ENCODE measurements around the gene S100A13. TPM values are rescaled to one million over a fixed set of nuclear protein-coding genes. Genes with fewer than 3 reads are reported as not detected.
"Not testable (repeated sequence)": the region's sequence is repeated elsewhere in the genome, so short reads cannot be mapped to it uniquely, and the experiment has no call there.

Gene S100A13
- total RNA-seq, 1 experiment from 2014 or later, result 71.0 TPM

DNA sequence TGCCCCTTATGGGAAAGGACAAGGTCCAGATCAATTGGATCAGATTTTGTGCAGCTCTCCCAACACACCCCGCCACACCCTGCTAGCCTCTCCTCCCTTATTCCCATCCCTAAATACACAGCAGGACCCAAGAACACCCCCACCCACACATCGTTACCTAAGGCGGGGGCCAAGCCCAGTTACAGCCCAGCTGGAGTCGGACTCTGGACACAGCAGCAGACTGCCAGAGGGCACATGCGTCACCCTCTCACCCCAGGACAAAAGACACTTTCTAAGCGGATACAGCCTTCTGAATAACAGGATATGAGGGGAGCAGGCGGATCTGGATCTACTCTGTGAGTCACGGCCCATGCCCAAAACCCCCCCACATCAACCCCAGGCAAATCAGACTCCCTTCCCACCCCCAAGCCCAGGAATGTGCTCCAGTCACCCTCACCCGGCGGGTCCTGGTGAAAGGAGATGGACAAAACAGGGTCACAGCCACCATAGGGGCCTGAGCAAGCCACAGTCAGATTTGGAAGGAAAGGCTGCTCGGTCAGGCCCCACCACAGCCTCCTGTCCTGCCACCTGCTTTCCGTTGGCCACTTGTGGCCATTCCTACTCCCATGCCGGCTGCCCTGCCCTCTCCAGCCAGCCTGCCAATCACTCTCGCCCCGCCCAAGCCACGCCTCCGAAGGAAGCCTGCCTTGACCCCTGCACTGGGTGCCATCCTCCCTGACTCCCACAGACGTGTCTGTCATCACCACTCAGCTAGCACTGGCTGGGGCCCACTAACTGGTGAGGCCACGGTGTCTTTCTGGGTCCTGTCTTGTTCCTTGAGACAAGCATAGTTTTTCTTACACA lies 18.3 kb downstream of the S100A13 start:
- peak; percentile 97 for DNase-seq (ENCODE audit: low read depth)

- peak; percentile 56 for DNase-seq (ENCODE audit: low read depth)
These were observed 19.1 kb downstream of the S100A13 start for GRCh38 chr1:153608089-153608682.

- DNase-seq (ENCODE audit: low read depth), result no peak
These were observed 19.9 kb downstream of the S100A13 start for GRCh38 chr1:153607381-153607780.

GRCh38 chr1:153606194-153606593 lies 21.1 kb downstream of the S100A13 start:
- DNase-seq (ENCODE audit: low read depth), result no peak

GRCh38 chr1:153602749-153603148 lies 24.6 kb downstream of the S100A13 start:
- DNase-seq (ENCODE audit: low read depth), result no peak

GRCh38 chr1:153599847-153600246 lies 27.5 kb downstream of the S100A13 start:
- DNase-seq (ENCODE audit: low read depth), result no peak

DNA sequence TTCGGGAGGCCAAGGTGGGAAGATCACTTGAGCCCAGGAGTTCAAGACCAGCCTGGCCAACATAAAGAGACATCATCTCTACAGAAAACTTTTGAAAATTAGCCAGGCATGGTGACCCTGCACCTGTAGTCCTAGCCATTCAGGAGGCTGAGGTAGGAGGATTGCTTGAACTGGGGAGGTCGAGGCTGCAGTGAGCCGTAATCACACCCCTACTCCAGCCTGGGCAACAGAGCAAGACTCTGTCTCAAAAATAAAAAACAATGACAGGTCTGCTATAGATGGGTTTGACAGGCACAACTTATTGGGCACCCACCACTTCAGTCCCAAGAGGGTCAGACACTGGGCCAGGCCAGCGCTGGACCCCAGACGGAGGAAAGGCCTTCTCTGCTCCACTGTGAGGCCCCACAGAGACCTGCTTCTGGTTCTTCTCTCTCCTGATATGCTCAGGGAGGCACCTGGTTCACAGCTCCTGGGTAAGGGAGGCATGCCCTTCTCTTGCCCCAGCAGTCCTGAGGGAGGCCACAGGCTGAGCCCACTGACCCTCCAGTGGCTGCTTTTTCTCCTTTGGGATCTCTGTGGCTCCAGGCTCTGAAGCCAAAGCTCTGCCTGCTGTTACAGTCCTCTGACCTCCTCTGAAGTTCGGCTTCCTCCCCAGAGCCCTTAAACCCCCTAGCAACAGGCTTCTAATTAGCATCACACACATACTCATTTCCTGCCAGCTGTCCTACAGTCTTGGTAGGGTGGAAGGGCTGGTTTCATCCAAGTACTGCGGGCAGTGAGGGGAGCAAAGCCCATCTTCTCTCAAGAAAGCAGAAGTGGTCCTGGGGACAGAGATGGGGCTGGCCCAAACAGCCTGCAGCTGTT lies 28.8 kb downstream of the S100A13 start:
- DNase-seq (ENCODE audit: low read depth), result peak; percentile 82

DNA sequence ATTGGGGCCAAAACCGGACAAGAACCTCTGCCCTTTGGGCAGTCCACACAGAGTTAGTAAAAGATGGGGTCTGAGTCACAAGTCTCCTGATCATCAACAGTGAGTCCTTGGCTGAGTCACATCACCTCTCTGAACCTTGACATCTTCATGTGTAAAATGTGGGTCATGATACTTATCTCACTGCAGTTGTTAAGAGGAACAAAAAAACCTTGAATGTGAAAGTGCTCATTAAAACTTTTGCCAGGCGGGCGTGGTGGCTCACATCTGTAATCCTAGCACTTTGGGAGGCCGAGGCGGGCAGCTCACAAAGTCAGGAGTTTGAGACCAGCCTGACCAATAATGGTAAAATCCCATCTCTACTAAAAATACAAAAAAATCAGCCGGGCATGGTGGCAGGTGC lies 30.1 kb downstream of the S100A13 start:
- DNase-seq (ENCODE audit: low read depth), result peak; percentile 70

- no peak for DNase-seq (ENCODE audit: low read depth)
These were observed 34.6 kb downstream of the S100A13 start for GRCh38 chr1:153592748-153593147.

DNA sequence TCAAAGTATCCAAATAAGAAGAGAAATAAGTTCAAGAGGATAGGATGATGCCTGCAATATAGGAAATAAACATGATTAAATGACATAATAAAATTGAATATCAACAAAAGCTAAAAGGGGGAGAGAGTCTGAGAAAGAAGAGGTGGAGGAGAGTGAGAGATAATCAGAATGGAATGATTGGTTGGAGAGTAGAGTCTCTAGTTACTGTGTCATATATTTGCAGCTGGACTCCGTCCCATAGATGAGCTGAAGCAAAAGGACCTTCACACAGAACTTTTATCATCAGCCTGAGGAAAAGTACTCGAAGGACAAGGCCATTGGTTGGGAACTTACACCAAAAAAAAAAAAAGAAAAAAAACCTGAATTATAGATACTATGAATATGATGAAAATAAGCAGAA lies 38.8 kb downstream of the S100A13 start:
- DNase-seq (ENCODE audit: low read depth), result no peak

- not testable (repeated sequence) for DNase-seq (ENCODE audit: low read depth)
These were observed 39.3 kb downstream of the S100A13 start for GRCh38 chr1:153588033-153588432.

GRCh38 chr1:153587314-153587713 lies 40.0 kb downstream of the S100A13 start:
- DNase-seq (ENCODE audit: low read depth), result no peak

DNA sequence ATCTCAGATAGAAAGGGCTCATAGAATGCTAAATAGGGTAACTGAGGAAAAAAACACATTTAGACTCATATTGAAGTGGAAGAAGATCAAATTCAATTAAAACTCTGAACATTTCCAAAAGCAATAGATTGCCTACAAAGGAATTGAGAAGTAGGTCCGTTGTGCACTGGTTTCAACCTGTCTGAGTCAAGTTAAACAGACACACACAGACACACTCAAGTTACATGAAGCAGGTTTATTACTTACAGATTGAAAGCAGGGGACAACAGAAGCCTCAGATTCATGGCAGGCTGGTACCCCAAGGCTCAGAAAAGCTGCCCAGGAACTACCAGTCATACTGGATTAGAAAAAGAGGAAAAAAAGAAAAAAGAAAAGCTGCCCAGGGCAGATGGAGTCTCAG lies 41.0 kb downstream of the S100A13 start:
- no peak for DNase-seq (ENCODE audit: low read depth)

DNA sequence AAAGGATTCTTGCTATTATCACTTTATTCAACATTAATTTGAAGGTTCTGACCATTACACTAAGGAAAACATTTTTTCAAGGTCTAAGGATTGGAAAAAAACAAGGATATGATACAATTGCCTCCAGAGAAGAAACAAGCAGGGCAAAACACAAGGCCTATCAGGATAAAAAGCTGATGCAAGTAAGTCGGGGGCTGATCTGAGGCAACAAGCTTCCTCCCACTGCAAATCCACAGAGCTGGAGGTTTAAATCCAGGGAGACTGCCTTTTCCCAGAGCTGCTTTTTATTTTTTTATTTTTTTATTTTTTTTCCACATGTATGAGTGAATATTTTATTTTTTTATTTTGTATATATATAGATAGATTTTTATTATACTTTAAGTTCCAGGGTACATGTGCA lies 42.3 kb downstream of the S100A13 start:
- DNase-seq (ENCODE audit: low read depth), result no peak

- no peak for DNase-seq (ENCODE audit: low read depth)
These were observed 43.3 kb downstream of the S100A13 start for GRCh38 chr1:153583976-153584375.

GRCh38 chr1:153583514-153583913 lies 43.8 kb downstream of the S100A13 start:
- DNase-seq (ENCODE audit: low read depth), result not testable (repeated sequence)

DNA sequence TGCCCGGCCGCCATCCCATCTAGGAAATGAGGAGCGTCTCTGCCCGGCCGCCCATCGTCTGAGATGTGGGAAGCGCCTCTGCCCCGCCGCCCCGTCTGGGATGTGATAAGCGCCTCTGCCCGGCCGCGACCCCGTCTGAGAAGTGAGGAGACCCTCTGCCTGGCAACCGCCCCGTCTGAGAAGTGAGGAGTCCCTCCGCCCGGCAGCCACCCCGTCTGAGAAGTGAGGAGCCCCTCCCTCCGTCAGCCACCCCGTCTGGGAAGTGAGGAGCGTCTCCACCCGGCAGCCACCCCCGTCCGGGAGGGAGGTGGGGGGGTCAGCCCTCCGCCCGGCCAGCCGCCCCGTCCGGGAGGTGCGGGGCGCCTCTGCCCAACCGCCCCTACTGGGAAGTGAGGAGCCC lies 44.5 kb downstream of the S100A13 start:
- not testable (repeated sequence) for DNase-seq (ENCODE audit: low read depth)

GRCh38 chr1:153578936-153579335 lies 48.4 kb downstream of the S100A13 start:
- DNase-seq (ENCODE audit: low read depth), result no peak

DNA sequence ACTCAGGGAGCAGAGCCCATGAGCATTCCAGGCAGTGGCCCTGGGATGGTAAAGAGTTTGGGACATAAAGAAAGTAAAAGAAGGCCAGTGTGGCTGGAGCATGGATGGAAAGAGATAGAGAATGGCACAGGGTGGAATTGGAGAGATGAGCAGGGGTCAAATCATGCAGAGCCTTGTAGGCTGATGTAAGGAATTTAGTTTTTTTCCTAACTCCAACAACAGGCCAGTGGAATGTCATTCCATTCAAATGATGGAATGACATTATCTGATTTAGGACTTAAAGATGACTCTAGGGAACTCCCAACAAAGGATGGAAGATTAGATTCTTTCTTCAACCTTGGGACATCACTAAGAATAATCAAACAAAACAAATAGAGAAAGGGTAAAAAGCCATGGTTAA lies 48.8 kb downstream of the S100A13 start:
- DNase-seq (ENCODE audit: low read depth), result no peak

- no peak for DNase-seq (ENCODE audit: low read depth)
These were observed 49.7 kb downstream of the S100A13 start for GRCh38 chr1:153577624-153578051.

- no peak for DNase-seq (ENCODE audit: low read depth)
These were observed 50.2 kb downstream of the S100A13 start for GRCh38 chr1:153577138-153577537.

- not testable (repeated sequence) for DNase-seq (ENCODE audit: low read depth)
These were observed 51.8 kb downstream of the S100A13 start for GRCh38 chr1:153575497-153575896.
